GM19438 (cell line): ENCODE results near the gene AXIN2.
"Not testable (repeated sequence)": the region's sequence is repeated elsewhere in the genome, so short reads cannot be mapped to it uniquely, and the experiment has no call there.

Experiments
- ATAC-seq: cut with Tn5 transposase; IDR thresholded peaks from one replicate; pipeline ENCODE4 v1.9.1; 2021; ENCODE audit warnings: low read depth; ENCODE audit not compliant: unreplicated experiment

AXIN2 gene

GRCh38 chr17:65538675-65539529 is 22.5 kb downstream of the AXIN2 start:
- no peak for ATAC-seq

- no peak for ATAC-seq
These were observed 23.4 kb downstream of the AXIN2 start for GRCh38 chr17:65537845-65538674.

- ATAC-seq = no peak
These were observed 24.1 kb downstream of the AXIN2 start for GRCh38 chr17:65537343-65537844.

GRCh38 chr17:65536573-65537342 is 24.7 kb downstream of the AXIN2 start:
- no peak for ATAC-seq

- no peak for ATAC-seq
These were observed 25.5 kb downstream of the AXIN2 start for GRCh38 chr17:65535777-65536572.

- ATAC-seq = no peak
These were observed 27.5 kb downstream of the AXIN2 start for GRCh38 chr17:65533852-65534457.

GRCh38 chr17:65533056-65533745 is 28.2 kb downstream of the AXIN2 start:
- ATAC-seq = no peak

- no peak for ATAC-seq
These were observed 29.2 kb downstream of the AXIN2 start for GRCh38 chr17:65532101-65532890.

- no peak for ATAC-seq
These were observed 30.0 kb downstream of the AXIN2 start for GRCh38 chr17:65531256-65532100.

- no peak for ATAC-seq
These were observed 30.8 kb downstream of the AXIN2 start for GRCh38 chr17:65530523-65531255.

GRCh38 chr17:65529761-65530522 is 31.5 kb downstream of the AXIN2 start:
- no peak for ATAC-seq

GRCh38 chr17:65529040-65529633 is 32.3 kb downstream of the AXIN2 start:
- ATAC-seq = no peak

- ATAC-seq = no peak
These were observed 33.4 kb downstream of the AXIN2 start for GRCh38 chr17:65527857-65528591.

- ATAC-seq = no peak
These were observed 34.1 kb downstream of the AXIN2 start for GRCh38 chr17:65527381-65527780.

GRCh38 chr17:65526854-65527253 is 34.6 kb downstream of the AXIN2 start:
- not testable (repeated sequence) for ATAC-seq
